HG03108 (cell line): ENCODE measurements around the gene UBA7.

Experiments used
- ATAC-seq: cut with Tn5 transposase; IDR thresholded peaks from one replicate; pipeline ENCODE4 v1.9.1; 2021; ENCODE audit warnings: moderate library complexity; ENCODE audit not compliant: unreplicated experiment

The UBA7 gene

DNA sequence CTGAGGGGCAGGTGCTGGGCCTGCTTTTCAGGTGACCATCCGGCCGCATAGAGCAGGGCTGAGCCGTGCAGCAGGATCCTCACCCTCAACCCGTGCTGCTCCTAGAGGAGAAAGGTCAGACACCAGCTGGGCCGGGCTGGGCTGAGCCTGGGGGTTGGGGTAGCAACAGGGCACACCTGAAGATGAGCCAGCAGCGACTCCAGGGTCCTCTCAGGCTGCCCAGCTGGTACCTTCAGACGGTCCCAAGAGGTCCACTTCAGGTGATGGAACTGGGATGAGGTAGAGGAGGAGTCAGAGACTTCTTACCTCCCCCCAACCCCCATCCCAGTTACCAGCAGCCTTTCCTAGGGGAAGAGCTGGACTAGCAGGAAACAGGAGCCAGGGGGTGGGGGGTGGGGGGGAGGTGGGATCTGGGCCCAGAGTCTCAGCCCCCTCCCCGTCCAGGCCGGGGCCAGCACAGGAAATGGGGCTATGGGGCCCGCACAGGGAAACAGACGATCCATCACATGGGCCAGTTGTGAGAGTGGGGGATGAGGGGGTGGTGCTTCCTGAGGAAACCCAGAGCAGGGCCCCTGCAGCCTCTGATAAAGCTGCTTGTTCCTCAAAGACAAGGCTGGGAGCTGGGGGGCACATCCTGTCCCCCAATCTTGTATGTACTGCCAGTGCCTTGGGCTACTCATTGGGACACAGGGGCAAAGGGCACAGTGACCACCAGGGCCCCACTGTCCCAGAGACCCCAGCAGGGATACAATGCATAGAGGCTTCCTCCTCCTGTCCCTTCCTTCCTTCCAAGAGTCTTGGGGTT lies 7.7 kb downstream of the UBA7 start:
- ATAC-seq, result no peak

DNA sequence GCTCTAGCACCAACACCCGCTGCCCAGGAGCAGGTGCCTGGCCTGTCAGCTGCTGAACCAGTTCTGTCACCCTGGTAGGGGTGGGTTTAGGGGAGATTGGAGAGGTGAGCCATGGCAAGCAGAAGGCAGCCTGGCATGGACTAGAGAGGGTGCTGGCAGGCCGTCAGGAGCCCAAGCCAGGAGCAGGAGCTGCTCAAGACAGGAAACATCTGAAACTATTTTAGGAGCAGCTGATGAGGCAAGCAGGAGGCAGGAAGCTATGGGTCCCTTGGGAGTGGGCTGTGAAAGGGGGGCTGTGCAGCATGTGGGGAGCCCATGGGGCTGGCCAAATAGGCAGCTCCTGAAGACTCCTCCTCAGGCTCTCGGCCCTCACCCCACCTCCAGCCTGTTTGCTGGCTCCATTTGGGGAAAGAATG lies 8.4 kb downstream of the UBA7 start:
- peak; percentile 27 for ATAC-seq

DNA sequence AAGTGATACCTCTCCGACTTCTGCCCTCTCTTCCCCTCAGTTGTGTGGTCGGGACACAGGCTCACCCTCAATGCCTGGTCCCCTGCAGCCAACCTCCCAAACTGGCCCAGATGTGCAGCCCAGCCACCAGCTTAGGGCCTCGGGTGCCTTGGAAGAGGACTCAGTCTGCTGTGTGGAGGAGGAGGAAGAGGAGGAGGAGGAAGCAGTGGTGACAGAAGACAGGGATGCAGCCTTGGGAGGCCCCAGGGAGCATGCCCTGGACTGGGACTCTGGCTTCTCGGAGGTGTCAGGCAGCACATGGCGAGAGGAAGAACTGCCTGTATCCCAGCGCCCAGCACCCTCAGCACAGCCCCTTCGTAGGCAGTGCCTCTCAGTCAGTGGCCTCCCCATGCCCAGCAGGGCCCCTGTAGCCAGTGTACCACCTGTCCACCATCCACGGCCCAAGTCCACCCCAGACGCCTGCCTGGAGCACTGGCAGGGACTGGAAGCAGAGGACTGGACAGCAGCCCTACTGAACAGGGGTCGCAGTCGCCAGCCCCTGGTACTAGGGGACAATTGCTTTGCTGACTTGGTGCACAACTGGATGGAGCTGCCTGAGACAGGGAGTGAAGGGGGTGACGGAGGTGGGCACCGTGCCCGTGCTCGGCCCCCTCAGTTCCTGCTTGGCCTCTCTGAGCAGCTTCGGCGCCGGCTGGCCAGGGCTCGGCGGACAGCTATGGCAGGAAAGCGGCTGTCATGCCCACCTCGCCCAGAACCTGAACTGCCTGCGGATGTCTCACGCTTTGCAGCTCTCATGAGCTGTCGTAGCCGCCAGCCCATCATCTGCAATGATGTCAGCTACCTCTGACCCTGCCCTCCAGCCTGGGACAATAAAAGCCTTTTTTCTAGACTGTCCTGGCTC lies 9.4 kb downstream of the UBA7 start:
- ATAC-seq, result no peak

DNA sequence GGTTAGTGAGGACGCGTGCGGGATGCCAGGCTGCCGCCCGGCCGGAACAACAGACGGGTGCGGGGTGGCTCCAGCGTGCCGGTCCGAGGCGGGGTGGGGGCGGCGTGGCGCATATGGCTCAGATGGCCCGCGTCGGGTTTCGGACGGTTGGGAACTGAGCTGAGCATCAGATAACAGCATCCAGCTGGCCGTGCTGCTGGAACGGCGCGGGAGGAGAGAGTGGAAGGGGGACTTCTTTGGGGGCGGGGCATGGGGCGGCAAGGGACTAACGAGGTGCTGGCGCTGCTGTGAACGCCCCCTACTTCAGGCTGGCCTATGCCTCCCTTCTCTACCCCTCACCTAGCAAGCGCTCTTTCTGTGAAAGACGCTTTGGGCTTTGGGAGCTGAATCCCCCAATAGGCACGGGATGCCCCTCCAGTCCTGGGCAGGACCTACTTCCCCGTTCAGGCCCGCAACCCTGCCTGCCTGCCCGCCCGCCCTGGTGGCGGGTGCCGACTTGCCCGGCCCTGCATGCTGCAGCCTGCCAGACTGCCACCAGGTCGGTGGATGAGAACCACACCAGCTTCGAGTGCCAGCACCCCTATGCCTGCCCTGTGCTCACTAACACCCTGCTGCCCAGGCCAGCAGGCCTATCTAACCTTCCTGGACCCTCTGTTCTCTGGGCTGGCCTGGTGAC lies 10.2 kb downstream of the UBA7 start:
- ATAC-seq, result peak; percentile 5

DNA sequence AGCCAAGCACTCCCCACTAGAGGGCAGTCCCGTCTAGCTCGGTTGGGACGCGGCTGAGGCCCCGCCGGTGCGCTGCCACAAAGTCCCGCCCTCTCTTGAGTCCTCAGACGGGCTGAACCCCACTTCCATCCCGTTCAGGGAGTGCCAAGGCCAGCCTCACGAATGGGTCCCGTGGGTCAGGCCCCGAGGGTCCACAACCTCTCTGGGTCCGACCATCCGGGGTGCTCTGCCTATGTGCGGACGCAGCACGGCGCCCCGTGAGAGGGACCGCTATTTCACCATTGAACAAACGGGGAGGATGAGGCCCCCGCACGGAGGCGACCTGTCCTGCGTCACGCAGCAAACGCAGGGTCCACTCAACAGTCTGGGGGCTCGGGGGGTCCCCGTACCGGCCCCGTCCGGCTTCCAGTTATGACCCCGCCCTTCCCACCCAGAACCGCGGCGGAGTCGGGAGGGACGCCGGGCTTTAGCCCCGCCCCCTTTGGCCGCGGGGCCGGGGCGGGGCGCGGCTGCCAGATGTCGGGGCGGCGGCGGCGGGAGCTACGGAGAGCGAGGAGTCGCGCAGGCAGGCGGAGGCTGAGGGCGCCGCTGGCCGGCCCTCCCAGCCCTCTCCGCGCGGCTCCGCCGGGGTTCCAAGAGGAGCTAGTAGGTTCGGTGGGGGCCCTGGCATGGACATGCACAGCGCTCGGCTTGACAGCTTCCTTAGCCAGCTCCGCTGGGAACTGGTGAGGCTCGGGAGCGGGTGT lies 10.9 kb downstream of the UBA7 start, which contains the start of gene INKA1:
INKA1 (plus strand) TSS at position 543 of the 746 bp plus-strand sequence; CDS start at position 675, 132 bp downstream.
- ATAC-seq, result peak; percentile 47

DNA sequence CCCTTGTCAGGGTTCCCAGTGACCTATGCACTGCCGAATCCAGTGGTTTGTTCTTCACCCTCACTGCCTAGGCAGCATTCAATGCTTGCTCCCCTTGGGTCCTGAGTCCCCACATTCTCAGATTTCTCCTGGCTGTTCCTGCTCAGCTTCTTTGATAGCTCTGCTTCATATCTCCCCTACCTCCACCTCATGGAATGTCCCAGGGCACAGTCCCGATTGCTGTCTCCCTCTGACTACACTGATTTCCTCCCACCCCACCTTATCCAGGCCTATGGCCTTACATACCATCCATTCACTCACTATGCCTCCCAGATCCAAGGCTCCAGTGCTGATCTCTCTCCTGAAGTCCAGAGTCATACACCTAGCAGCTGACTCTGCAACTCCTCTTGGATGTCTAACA lies 12.6 kb downstream of the UBA7 start:
- ATAC-seq, result no peak

DNA sequence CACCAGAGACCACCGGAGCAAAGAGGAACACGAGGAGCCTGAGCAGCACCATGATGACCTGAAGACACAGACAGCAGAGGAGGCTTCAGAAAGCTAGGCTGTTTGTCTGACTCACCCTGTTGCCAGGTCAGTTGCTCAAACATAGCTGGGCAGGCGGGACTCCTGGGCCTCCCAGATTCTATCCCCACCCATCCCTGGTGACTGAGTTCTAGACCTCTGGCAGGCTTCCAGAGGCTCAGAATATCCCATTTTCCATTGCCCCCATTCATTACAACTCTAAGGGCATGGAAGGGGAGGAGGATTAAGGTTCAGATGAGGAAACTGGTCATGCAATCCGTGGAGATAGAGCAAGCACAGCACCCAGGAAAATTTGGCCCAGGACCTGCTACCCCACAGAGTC lies 14.0 kb downstream of the UBA7 start, which contains the start of gene CDHR4:
CDHR4 (minus strand) TSS at position 113 of the 400 bp plus-strand sequence; CDS start at position 52, 61 bp downstream.
- ATAC-seq, result no peak

DNA sequence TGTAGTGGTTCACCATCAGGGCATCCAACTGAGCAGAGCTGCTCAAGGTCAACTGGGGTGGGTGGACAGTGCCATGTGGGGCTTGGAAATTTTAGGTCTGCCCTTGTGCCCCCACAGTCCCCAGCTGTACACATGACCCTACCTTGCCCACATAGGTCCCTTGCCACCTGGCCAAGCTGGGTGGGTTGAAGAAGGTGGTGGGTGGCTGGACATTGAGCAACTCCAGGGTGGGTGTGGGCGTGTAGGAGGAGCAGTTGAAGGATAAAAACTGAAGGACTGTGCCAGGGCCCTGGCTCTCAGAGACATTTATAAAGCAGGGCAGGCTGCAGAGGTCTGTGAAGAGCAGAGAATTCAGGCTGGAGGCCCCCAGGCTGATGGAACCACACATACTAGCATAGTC lies 14.6 kb downstream of the UBA7 start:
- ATAC-seq, result no peak

DNA sequence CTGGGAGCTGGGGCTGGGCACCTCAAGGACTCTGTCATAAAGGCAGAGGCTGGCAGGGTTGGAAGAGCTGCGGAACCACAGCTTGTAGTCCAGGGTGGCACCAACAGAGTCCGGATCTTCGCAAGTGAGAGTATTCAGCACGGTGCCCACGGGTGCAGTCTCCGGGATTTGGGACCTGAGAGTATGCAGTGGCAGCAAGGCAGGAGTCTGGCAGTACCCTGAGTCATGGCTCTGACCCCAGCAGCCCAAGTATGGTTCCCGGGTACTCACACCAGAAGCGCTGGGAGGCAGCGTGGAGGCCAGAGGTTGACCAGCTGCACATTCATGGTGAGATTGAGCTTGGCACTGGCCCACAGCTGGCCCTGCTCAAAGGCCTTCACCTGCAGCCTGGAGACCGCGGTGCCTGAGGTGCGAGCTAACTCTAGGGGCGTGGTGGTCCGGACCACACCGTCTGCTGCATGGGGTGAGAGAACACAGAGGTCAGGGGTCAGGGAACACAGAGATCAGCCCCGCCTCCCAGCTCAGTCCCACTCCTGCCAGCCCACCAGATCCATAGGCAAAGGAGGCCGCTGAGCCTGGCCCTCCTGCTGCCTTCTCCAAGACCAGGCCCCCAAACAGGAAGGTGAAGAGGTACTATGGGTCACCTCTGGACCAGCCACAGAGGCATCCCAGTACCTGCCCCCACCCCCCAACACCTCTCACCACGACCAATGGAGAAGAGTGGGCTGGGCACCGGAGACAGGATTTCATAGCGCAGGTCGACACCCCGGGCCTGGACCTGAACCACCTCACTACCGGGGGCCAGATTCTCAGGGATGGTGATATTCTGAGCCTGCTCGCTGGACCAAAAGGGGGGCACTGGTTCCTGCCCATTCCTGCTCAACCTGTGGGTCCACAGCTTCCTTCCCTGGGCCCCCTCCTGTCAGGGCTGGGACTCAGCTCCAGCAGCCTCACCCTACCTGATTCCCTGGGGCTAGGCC lies 18.5 kb downstream of the UBA7 start:
- ATAC-seq, result no peak

DNA sequence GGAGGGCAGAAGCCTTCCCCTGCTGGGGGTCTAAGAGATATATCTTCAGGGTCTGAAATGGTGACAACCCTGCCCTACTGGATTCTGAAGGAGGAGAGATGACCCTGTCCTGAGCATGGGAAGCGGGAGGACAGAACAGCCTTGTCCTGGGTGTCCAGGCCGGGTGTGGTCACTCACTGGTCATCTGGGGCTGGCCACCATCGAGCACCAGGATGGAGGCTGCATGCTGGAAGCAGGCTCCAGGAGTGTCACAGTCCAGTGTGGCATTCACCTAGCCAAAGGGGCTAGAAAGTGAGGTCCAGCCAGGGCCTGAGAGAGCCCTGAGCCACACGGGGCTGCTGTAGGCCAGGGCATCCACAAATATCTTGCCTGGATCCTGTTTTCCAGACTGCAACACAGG lies 19.3 kb downstream of the UBA7 start:
- ATAC-seq, result no peak

DNA sequence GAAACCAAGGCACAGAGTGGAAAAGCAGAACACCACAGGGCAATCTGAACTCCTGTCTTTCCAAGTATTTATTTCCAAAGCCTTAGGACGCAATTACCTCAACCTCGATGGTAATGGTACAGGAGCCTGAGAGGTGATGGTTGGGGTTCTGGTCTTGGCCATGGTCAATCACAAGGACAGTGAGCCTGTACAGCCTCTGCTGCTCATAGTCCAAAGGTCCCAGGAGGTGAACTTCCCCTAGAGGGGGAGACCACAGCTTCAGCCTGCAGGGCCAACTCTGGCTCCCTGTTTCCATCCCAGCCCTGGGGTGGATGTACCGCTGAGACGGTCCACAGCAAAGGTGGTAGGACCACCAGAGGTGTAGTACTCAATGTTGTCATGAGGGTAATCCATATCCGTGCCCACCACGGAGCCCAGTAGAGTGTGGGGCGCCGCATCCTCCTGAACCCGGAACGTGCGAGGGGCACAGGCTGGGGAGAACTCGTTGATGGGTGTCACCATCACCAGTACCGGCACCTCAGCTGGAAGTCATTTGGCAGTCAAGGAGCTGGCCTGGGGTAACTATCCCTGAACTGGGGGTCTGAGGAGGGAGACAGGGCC lies 20.2 kb downstream of the UBA7 start:
- ATAC-seq, result no peak

DNA sequence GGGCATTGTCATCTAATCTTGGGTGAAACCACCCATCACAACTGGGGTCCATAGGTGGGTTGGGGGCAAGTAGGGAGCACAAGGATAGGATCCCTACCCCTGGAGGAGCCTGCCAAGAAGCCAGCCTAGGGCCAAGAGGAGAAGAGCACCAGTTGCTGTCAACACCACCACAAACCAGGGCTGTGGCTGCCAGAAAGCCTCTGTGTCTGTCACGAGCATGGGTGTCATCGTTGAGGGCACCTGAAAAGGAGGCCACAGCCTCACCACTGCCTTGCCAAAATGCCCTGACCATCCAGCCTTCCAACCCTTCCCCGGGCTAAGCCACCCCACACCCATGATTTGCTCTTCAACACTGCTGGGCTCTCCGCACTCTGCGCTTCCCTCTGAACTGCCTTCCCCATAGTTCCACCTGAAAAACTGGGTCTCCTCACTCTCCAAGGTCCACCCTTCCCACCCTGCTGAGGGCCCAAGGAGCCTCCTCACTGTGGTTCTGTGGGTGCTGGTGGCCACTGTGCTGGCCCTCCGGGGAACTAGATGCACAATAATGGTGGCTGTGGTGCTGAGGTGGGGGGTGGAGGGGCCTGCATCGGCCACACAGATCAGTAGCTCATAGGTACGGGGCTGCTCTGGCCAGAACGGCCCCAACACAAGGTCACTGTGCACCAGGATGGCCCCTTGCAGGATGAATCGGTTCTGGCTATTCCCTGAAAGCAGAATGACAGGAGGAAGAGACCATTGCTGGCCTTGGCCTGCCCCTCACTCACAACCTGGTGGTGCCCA lies 21.2 kb downstream of the UBA7 start:
- no peak for ATAC-seq

DNA sequence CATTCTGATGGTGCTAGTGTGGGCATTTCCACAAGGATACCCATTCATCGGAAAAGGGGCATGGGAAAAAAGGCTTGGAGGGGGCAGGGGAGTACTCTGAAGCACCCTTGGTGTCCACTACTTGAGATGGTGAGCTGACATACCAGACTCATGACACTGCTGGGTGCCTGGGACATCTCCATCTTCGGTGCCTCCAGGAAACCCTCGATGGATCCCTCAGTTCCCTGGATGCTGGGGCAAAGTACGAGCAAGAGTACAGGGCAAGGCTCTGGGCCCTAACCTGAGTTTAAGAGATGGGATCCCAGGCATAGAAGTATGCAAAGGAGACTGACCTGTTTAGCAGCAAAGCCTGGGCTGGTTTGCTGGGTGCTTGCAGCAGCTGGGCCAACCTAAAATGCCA lies 22.2 kb downstream of the UBA7 start:
- no peak for ATAC-seq

DNA sequence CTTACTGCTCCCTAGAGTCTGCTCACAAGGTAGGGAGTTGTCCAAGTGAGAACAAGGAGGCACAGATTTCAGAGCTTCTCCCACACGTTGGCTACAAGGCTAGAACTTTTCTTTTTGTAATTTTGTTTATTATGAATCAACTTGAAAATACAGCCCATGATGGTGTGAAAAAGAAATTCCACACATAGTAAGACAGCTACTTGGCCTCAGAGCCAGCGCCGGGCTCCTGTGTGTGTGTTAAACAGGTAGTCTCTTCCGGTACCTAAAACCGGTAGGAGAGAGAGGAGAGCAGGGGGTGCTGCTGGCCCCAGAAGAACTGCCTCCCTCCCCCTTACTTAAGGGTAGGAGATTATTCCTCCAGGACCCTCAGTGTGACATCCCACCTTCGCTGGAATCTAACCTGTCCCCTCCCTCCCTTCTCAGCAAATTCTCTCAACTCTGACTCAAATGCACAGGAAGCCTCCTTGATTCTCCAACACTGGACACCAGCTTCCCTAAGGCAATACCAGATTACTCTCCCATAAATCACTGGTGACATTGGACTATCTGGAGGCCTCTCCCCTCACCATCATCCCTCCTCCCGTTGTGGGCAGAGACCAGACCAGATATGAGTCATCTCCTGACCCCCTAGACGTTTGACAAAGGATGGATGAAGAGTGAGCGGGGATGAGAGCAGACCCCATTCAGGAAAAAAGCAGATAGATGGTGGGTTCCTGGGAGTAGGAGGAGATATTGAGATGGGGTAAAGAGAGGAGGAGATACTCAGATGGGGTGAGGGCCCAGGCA lies 22.9 kb downstream of the UBA7 start:
- ATAC-seq, result no peak

DNA sequence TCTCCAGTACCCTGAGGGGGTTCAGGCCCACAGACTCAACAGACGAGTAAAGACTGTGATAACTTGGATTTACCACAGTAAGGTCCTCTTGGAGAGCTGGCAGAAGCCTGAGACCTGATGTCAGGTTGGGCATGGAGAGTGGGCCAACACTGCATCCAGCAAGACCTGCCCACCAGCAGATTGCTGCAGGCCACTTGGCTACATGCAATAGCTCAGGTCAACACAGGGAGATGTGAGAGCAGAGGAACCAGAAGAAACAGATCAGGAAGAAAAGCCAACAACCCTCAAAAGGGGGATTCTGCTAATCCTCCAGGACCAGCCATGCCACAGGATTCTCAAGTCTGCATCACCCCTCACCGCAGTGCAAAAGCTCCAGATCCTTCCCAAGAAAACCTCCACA lies 25.7 kb downstream of the UBA7 start:
- no peak for ATAC-seq

DNA sequence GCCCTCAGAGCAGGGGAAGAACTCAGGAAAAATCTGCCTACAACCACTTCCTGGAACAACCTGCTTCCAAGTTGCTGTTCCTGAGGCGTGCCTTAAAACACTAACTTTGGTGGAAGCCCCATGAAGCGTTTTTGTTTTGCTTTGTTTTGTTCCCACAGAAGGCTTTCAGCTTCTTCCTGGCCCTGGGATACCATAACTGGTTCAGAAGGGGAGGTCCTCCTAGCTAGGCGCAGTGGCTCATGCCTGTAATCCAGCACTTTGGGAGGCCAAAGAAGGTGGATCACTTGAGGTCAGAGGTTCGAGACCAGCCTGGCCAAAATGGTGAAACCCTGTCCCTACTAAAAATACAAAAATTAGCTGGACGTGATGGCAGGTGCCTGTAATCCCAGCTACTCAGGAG lies 26.2 kb downstream of the UBA7 start:
- ATAC-seq, result no peak

DNA sequence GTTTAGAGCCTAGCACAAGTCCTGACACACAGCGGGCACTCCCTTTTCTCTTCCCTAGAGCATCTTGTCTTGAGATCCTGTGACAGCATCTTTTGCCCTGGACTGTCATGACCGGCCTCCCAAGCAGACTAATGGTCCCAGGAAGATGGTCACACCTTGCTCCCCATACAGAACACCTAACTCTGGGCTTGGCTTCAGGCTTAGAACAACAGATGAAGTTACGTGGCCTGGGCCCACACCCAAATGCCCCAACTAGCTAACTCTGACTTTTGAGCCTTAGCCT lies 26.6 kb downstream of the UBA7 start:
- no peak for ATAC-seq
